BLaER1 (cell line): ENCODE results near the gene IER2.
"Not testable (repeated sequence)": the region's sequence is repeated elsewhere in the genome, so short reads cannot be mapped to it uniquely, and the experiment has no call there.

Source experiments
- H3K27ac ChIP-seq: shearing (Covaris generic); formaldehyde crosslinking; 2 replicates; pipeline ENCODE4 v1.8.1; 2022
- H3K27me3 ChIP-seq: shearing (Covaris generic); formaldehyde crosslinking; 2 replicates; pipeline ENCODE4 v1.8.1; 2022
- H3K36me3 ChIP-seq: shearing (Covaris generic); formaldehyde crosslinking; 2 replicates; pipeline ENCODE4 v1.8.1; 2022
- H3K4me1 ChIP-seq: shearing (Covaris generic); formaldehyde crosslinking; 2 replicates; pipeline ENCODE4 v1.8.1; 2022
- H3K4me2 ChIP-seq: shearing (Covaris generic); formaldehyde crosslinking; 2 replicates; pipeline ENCODE4 v1.8.1; 2022
- H3K4me3 ChIP-seq: shearing (Covaris generic); formaldehyde crosslinking; 2 replicates; pipeline ENCODE4 v1.8.1; 2022
- H3K9ac ChIP-seq: shearing (Covaris generic); formaldehyde crosslinking; 2 replicates; pipeline ENCODE4 v1.8.1; 2022
- H3K9me3 ChIP-seq: shearing (Covaris generic); formaldehyde crosslinking; 2 replicates; pipeline ENCODE4 v1.8.1; 2022
- H4K20me1 ChIP-seq: shearing (Covaris generic); formaldehyde crosslinking; 2 replicates; pipeline ENCODE4 v1.8.1; 2022
- Cebpa-rat ChIP-seq: shearing (Covaris generic); IDR thresholded peaks from 2 replicates; pipeline ENCODE4 v1.8.1; 2022

IER2 gene

DNA sequence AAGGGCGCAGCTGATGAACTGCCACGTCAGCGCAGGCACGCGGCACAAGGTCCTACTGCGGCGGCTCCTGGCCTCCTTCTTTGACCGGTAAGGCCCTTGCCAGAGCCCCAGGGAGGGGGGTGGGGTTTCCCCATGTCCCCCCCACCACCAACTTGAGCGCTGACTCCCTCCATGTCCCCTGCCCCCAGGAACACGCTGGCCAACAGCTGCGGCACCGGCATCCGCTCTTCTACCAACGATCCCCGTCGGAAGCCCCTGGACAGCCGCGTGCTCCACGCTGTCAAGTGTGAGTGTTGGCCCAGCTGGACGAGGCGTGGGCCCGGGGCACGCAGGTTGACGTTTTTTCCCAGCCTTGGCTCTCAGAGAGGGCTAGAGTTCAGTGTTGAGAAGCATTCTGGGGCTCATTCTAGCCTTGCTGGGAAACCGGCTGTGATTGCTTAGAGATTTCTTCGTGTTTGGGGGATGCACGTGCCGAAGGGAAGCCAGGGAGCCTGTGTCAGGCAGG lies 12.9 kb upstream of the IER2 start:
- H3K4me3 ChIP-seq, result no peak overlapping the region
- peaks cover 22% of the 10 kb centered on the region for H3K4me1 ChIP-seq
- peaks cover 78% of the 10 kb centered on the region for H3K36me3 ChIP-seq
- peaks cover 66% of the 10 kb centered on the region for H4K20me1 ChIP-seq
- no peaks in the 10 kb centered on the region for H3K9me3 ChIP-seq
- H3K9ac ChIP-seq, result no peak overlapping the region
- no peak overlapping the region for H3K27ac ChIP-seq
- no peak for TF ChIP-seq Cebpa-rat
- H3K4me2 ChIP-seq, result no peak overlapping the region
- no peaks in the 10 kb centered on the region for H3K27me3 ChIP-seq

DNA sequence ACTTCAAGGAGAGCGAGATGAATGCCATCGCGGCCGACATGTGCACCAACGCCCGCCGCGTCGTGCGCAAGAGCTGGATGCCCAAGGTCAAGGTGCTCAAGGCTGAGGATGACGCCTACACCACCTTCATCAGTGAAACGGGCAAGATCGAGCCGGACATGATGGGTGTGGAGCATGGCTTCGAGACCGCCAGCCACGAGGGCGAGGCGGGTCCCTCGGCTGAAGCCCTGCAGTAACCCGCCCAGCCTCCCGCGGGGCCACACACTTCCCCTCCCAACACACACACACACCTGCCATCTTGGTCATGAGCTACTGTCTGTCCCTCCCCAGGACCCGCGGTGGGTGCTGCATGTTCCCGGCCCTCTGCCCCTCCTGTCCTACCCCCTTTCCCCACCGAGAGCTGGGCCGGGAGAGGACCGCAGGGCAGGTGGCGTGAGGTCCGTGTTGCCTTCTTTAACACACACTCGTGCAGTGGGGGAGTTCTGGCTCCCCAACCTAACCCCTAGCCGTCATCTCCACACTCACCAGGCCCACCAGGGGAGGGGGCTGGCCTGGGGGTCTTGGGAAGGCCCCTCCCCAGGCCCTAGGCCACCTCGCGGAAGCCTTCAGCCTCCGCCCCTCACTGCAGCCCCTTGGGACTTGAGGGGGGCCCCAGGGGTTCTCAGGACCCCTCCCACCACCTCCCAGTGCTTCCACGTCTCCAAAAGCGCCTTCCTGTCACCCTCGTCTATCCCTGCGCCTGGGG lies 11.9 kb upstream of the IER2 start:
- peaks cover 77% of the 10 kb centered on the region for H3K36me3 ChIP-seq
- H4K20me1 ChIP-seq, result peaks cover 56% of the 10 kb centered on the region
- H3K27ac ChIP-seq, result peak overlapping the region; percentile 81
- H3K4me2 ChIP-seq, result peak overlapping the region; percentile 82
- H3K9ac ChIP-seq, result peak overlapping the region; percentile 63
- H3K4me1 ChIP-seq, result peaks cover 22% of the 10 kb centered on the region
- peak overlapping the region; percentile 22; the same call in 1 of the 2 replicates for H3K4me3 ChIP-seq
- no peaks in the 10 kb centered on the region for H3K27me3 ChIP-seq
- H3K9me3 ChIP-seq, result no peaks in the 10 kb centered on the region
- no peak for TF ChIP-seq Cebpa-rat

- peak overlapping the region; percentile 22; the same call in 1 of the 2 replicates for H3K4me3 ChIP-seq
- TF ChIP-seq Cebpa-rat, result peak; percentile 81
- H3K27ac ChIP-seq, result peak overlapping the region; percentile 81
- peak overlapping the region; percentile 82 for H3K4me2 ChIP-seq
- peak overlapping the region; percentile 63 for H3K9ac ChIP-seq
- peaks cover 22% of the 10 kb centered on the region for H3K4me1 ChIP-seq
- no peaks in the 10 kb centered on the region for H3K27me3 ChIP-seq
- H4K20me1 ChIP-seq, result peaks cover 51% of the 10 kb centered on the region
- peaks cover 77% of the 10 kb centered on the region for H3K36me3 ChIP-seq
- H3K9me3 ChIP-seq, result no peaks in the 10 kb centered on the region
Measured at GRCh38 chr19:13138916-13139198, 11.4 kb upstream of the IER2 start.

DNA sequence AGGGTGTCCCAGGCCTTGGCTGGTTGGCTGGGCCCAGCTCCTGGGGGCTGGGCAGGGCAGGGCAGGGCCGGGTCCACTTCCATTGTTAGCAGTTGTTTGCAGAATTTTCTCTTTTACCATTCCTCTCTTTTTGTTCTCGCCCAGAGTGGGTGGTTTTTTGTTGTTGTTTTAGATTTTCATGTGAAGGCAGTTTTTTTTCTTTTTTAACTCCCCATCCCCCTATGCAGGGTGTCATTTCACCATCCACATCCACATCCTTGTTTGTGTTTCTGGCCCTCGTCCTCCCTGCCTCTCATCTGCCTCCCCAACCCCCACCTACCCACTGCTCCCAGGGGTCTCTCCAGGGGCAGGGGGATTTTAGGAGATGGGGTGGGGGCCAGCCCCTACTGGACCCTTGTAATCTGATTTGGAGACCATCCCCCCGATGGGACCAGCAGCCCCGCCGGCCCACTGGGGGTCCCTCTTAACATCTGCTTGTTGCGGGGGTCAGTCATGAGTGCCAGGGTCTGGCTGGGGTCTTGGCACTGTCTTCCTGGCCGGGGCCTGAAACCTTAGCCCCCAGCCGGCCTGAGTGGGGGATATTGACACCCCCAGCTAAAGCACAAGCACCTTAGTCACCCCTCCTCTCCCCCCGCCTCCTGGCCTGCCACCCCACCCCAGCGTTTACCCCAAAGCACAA lies 10.4 kb upstream of the IER2 start:
- Histone ChIP-seq H3K27me3 (no peaks in the 10 kb centered on the region), H3K27ac (peak overlapping the region; percentile 65), H3K4me3 (no peak overlapping the region), H3K9me3 (no peaks in the 10 kb centered on the region), H3K36me3 (peaks cover 77% of the 10 kb centered on the region), H3K9ac (peak overlapping the region; percentile 63), H4K20me1 (peaks cover 41% of the 10 kb centered on the region), H3K4me2 (peak overlapping the region; percentile 36), H3K4me1 (peaks cover 22% of the 10 kb centered on the region)
- TF ChIP-seq Cebpa-rat, result no peak

- Histone ChIP-seq H3K9me3 (no peaks in the 10 kb centered on the region), H3K4me2 (peak overlapping the region; percentile 96; the same call in 1 of the 2 replicates), H3K4me3 (no peak overlapping the region), H3K27ac (no peak overlapping the region), H4K20me1 (no peaks in the 10 kb centered on the region), H3K4me1 (peaks cover 28% of the 10 kb centered on the region), H3K27me3 (no peaks in the 10 kb centered on the region), H3K9ac (no peak overlapping the region), H3K36me3 (peaks cover 34% of the 10 kb centered on the region)
- no peak for TF ChIP-seq Cebpa-rat
Measured at GRCh38 chr19:13146763-13147563, 3.2 kb upstream of the IER2 start.

GRCh38 chr19:13149173-13149627 lies 1.0 kb upstream of the IER2 start:
- Histone ChIP-seq H4K20me1 (peaks cover 13% of the 10 kb centered on the region), H3K4me3 (peak overlapping the region; percentile 100), H3K4me2 (peak overlapping the region; percentile 96), H3K4me1 (peaks cover 28% of the 10 kb centered on the region), H3K27ac (peak overlapping the region; percentile 95), H3K9ac (peak overlapping the region; percentile 95), H3K36me3 (peaks cover 19% of the 10 kb centered on the region)
- 0 out of 2 replicates have a peak, but pooled peaks have one; percentile 15 for TF ChIP-seq Cebpa-rat
- not testable (repeated sequence) for H3K27me3 ChIP-seq, H3K9me3 ChIP-seq

- Histone ChIP-seq H3K4me1 (peaks cover 28% of the 10 kb centered on the region), H3K27me3 (no peaks in the 10 kb centered on the region), H3K9ac (peak overlapping the region; percentile 95), H3K9me3 (no peaks in the 10 kb centered on the region), H3K27ac (peak overlapping the region; percentile 95), H3K36me3 (peaks cover 18% of the 10 kb centered on the region), H3K4me3 (peak overlapping the region; percentile 100), H3K4me2 (peak overlapping the region; percentile 96), H4K20me1 (peaks cover 18% of the 10 kb centered on the region)
- no peak for TF ChIP-seq Cebpa-rat
Measured at GRCh38 chr19:13149628-13150186, 504 bp upstream of the IER2 start.

- H4K20me1 ChIP-seq, result peaks cover 26% of the 10 kb centered on the region
- H3K4me1 ChIP-seq, result peaks cover 36% of the 10 kb centered on the region
- peak overlapping the region; percentile 95 for H3K9ac ChIP-seq
- no peaks in the 10 kb centered on the region for H3K27me3 ChIP-seq
- H3K36me3 ChIP-seq, result peaks cover 10% of the 10 kb centered on the region; the same call in 1 of the 2 replicates
- H3K27ac ChIP-seq, result peak overlapping the region; percentile 95
- TF ChIP-seq Cebpa-rat, result no peak
- H3K4me3 ChIP-seq, result peak overlapping the region; percentile 100
- no peaks in the 10 kb centered on the region for H3K9me3 ChIP-seq
- peak overlapping the region; percentile 96 for H3K4me2 ChIP-seq
Measured at GRCh38 chr19:13150931-13151604, 857 bp downstream of the IER2 start.
